ENCODE data around the gene C7orf57. TPM values are rescaled to one million over a fixed set of nuclear protein-coding genes. Genes with fewer than 3 reads are reported as not detected.

Gene C7orf57
- total RNA-seq, 1 donor from 2014 or later: not detected

GRCh38 chr7:48091506-48092433, 56.4 kb downstream of the C7orf57 start:
- Histone ChIP-seq H3K27ac (peak overlapping the region in 1 of 2 donors; percentile 28), H3K4me1 (peaks cover 4 to 30% of the 10 kb centered on the region in 2 donors), H3K9me3 (no peaks in the 10 kb centered on the region), H3K36me3 (peaks cover 4 to 32% of the 10 kb centered on the region in 2 donors), H3K4me3 (no peak overlapping the region), H3K27me3 (no peaks in the 10 kb centered on the region)
- DNase-seq (ENCODE audit: low spot score in 2 of 2): no peak
- intact Hi-C loops (cut with DNase I): no loop called here
- TF ChIP-seq CTCF (IDR thresholded peaks at IDR 0.05): no peak

DNA sequence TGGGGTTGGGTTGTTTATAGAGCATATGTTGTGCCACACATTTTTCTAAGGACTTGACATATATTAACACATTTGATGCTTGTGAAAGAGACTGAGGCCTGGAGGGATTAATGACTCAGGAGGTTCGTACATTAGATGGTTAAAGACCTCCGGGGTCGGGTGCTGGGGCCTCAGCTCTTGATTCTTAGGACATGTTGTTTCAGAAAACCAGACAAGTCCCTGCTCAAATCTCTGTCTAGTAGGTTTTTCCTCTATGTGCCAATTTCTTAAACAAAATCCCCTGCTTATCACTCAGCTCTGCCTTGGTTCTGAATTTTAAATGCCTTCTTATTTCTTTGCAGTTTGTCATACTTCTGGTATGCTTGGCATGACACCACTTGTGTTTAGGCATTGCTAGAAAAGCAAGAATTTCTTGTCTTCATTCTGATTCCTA, 59.5 kb downstream of the C7orf57 start:
- peak overlapping the region; percentile 54 to 57 for H3K27ac ChIP-seq
- H3K36me3 ChIP-seq: peaks cover 4 to 54% of the 10 kb centered on the region in 2 donors
- H3K4me3 ChIP-seq: no peak overlapping the region
- intact Hi-C loops (cut with DNase I): no loop called here
- no peak for TF ChIP-seq CTCF (IDR thresholded peaks at IDR 0.05)
- DNase-seq (ENCODE audit: low spot score in 2 of 2): no peak
- peaks cover 0 to 22% of the 10 kb centered on the region in 2 donors for H3K4me1 ChIP-seq
- no peaks in the 10 kb centered on the region for H3K27me3 ChIP-seq
- no peaks in the 10 kb centered on the region for H3K9me3 ChIP-seq

- intact Hi-C loops (cut with DNase I): no loop called here
- Histone ChIP-seq H3K36me3 (peaks cover 8 to 56% of the 10 kb centered on the region in 2 donors), H3K4me3 (no peak overlapping the region), H3K27me3 (no peaks in the 10 kb centered on the region), H3K4me1 (peaks cover 0 to 22% of the 10 kb centered on the region in 2 donors), H3K9me3 (no peaks in the 10 kb centered on the region), H3K27ac (peak overlapping the region; percentile 4 to 9)
- DNase-seq (ENCODE audit: low spot score in 2 of 2): no peak
- no peak for TF ChIP-seq CTCF (IDR thresholded peaks at IDR 0.05)
These were observed 60.9 kb downstream of the C7orf57 start for GRCh38 chr7:48096273-48096672.

DNA sequence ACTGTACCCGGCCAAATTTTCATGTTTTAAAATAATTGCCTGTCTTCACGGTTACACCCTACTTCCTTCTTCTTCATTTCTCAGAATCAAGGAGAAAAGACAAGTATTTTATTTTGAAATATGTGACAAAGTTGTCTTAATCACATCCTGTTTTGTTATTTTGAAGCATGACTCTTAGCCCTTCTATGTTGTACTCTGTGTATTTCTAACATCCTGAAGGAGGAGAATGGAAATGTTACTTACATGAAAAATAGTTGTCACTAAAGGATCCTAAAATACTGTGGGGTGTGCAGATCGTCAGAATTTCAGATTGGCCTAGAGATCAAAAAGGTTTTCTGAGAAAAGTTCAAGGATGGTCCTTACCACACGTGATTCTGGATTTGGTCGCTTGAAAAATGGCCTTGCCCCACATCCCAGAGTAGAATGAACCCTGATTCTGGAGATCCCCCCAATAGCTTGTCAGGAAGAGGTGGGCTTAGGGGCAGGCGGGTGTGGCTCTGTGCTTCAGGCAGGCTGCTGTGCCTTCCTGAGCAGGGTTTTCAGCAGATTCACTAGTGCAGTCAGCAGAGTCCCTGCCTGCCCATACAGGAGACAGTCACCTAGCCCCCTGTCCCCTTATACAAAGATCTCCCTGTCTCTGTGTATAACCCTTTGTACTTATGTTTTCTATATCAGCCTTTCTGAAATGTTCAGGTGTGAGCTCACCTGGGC, 62.3 kb downstream of the C7orf57 start:
- intact Hi-C loops (cut with DNase I): no loop called here
- peaks cover 20 to 57% of the 10 kb centered on the region in 2 donors for H3K36me3 ChIP-seq
- DNase-seq (ENCODE audit: low spot score in 2 of 2): no peak

GRCh38 chr7:48098846-48099245, 63.5 kb downstream of the C7orf57 start:
- H3K9me3 ChIP-seq: no peaks in the 10 kb centered on the region
- intact Hi-C loops (cut with DNase I): no loop called here
- no peak for DNase-seq (ENCODE audit: low spot score in 2 of 2)
- peaks cover 32 to 57% of the 10 kb centered on the region in 2 donors for H3K36me3 ChIP-seq
- TF ChIP-seq CTCF (IDR thresholded peaks at IDR 0.05): no peak
- no peaks in the 10 kb centered on the region for H3K27me3 ChIP-seq
- H3K4me1 ChIP-seq: peaks cover 0 to 22% of the 10 kb centered on the region in 2 donors
- H3K27ac ChIP-seq: no peak overlapping the region
- H3K4me3 ChIP-seq: no peak overlapping the region

More for the DNA sequence above, 62.3 kb downstream of the C7orf57 start:
- no peak for TF ChIP-seq CTCF (IDR thresholded peaks at IDR 0.05)
- Histone ChIP-seq H3K4me1 (peaks cover 0 to 22% of the 10 kb centered on the region in 2 donors), H3K27ac (peak overlapping the region; percentile 39 to 56), H3K4me3 (no peak overlapping the region), H3K27me3 (no peaks in the 10 kb centered on the region), H3K9me3 (no peaks in the 10 kb centered on the region)

Measured in ascending aorta (tissue), 2 donors.